ENCODE measurements around the gene TUBA4B.
A peak's percentile ranks its signal among the peaks of the same experiment; 100 is the strongest.

Gene TUBA4B

GRCh38 chr2:219268294-219268693, 15.3 kb downstream of the TUBA4B start:
- no peaks in the 10 kb centered on the region for H3K9me3 ChIP-seq (ENCODE audit: control insufficient read depth, insufficient read depth, low read length)
- DNase-seq (ENCODE audit: low read depth, low spot score): no peak
- no peaks in the 10 kb centered on the region for H3K27me3 ChIP-seq (ENCODE audit: control insufficient read depth, insufficient read depth, low read length)
- no peaks in the 10 kb centered on the region for H3K36me3 ChIP-seq (ENCODE audit: control insufficient read depth, insufficient read depth, low read length)
- H3K27ac ChIP-seq (ENCODE audit: low read length): no peak overlapping the region
- no peak overlapping the region for H3K4me3 ChIP-seq (ENCODE audit: low read length)
- no CpG with 5 or more reads among the region's 2 CpGs for WGBS (ENCODE audit: insufficient coverage, insufficient read length)
- H3K4me1 ChIP-seq (ENCODE audit: control insufficient read depth, insufficient read depth, low read length): no peaks in the 10 kb centered on the region

DNA sequence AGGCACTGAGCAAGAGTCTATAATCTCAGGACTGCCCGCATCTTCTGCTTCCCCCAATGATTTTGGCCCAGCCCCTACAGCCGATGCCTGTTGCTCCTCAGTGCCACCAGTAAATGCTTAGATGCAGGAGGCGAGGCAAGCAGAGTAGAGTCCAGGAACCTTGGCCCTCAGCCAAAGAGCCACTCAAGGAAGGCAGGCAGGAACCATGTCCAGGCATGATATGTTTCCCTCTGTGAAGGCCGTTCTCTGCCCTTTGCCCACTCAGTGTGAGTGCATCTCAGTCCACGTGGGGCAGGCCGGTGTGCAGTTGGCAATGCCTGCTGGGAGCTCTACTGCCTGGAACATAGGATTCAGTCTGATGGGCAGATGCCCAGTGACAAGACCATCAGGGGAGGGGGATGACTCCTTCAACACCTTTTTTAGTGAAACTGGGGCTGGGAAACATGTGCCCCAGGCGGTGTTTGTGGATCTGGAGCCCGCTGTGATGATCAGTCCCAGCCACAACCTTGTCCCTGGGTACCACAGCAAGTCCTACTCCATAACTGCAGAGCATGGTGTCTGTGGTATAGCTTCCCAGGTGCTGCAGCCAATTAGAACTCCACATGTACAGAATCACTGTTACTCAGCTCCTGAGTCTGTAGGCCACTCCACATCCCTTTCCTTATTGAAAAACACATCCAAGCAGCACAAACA, 16.5 kb downstream of the TUBA4B start:
- WGBS (ENCODE audit: insufficient coverage, insufficient read length): no CpG with 5 or more reads among the region's 8 CpGs
- no peaks in the 10 kb centered on the region for H3K27me3 ChIP-seq (ENCODE audit: control insufficient read depth, insufficient read depth, low read length)
- H3K4me3 ChIP-seq (ENCODE audit: low read length): no peak overlapping the region
- peaks cover 2% of the 10 kb centered on the region; the same call in 1 of the 2 replicates for H3K4me1 ChIP-seq (ENCODE audit: control insufficient read depth, insufficient read depth, low read length)
- no peaks in the 10 kb centered on the region for H3K36me3 ChIP-seq (ENCODE audit: control insufficient read depth, insufficient read depth, low read length)
- H3K27ac ChIP-seq (ENCODE audit: low read length): no peak overlapping the region
- no peaks in the 10 kb centered on the region for H3K9me3 ChIP-seq (ENCODE audit: control insufficient read depth, insufficient read depth, low read length)
- DNase-seq (ENCODE audit: low read depth, low spot score): no peak

DNA sequence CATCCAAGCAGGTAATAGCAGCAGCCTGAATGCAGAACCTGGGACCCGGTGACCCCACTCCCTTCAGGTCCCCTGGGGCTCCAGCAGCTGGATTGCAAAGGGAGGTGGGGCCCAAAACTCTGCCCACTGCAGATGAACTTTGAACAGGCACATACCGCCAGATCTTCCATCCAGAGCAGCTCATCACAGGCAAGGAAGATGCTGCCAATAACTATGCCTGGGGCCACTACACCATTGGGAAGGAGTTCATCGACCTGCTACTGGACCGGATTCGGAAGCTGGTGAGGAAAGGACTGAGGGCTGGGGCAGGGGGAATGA, 17.0 kb downstream of the TUBA4B start:
- peaks cover 2% of the 10 kb centered on the region; the same call in 1 of the 2 replicates for H3K4me1 ChIP-seq (ENCODE audit: control insufficient read depth, insufficient read depth, low read length)
- H3K27me3 ChIP-seq (ENCODE audit: control insufficient read depth, insufficient read depth, low read length): no peaks in the 10 kb centered on the region
- H3K4me3 ChIP-seq (ENCODE audit: low read length): no peak overlapping the region
- H3K9me3 ChIP-seq (ENCODE audit: control insufficient read depth, insufficient read depth, low read length): no peaks in the 10 kb centered on the region
- no peaks in the 10 kb centered on the region for H3K36me3 ChIP-seq (ENCODE audit: control insufficient read depth, insufficient read depth, low read length)
- no CpG with 5 or more reads among the region's 5 CpGs for WGBS (ENCODE audit: insufficient coverage, insufficient read length)
- no peak overlapping the region for H3K27ac ChIP-seq (ENCODE audit: low read length)
- no peak for DNase-seq (ENCODE audit: low read depth, low spot score)

GRCh38 chr2:219271021-219271420, 18.0 kb downstream of the TUBA4B start:
- Histone ChIP-seq H3K4me1 (ENCODE audit: control insufficient read depth, insufficient read depth, low read length) (peaks cover 2% of the 10 kb centered on the region; the same call in 1 of the 2 replicates), H3K36me3 (ENCODE audit: control insufficient read depth, insufficient read depth, low read length) (no peaks in the 10 kb centered on the region), H3K9me3 (ENCODE audit: control insufficient read depth, insufficient read depth, low read length) (no peaks in the 10 kb centered on the region), H3K27me3 (ENCODE audit: control insufficient read depth, insufficient read depth, low read length) (no peaks in the 10 kb centered on the region), H3K27ac (ENCODE audit: low read length) (no peak overlapping the region), H3K4me3 (ENCODE audit: low read length) (no peak overlapping the region)
- DNase-seq (ENCODE audit: low read depth, low spot score): no peak
- no CpG with 5 or more reads among the region's 2 CpGs for WGBS (ENCODE audit: insufficient coverage, insufficient read length)

- Histone ChIP-seq H3K4me3 (ENCODE audit: low read length) (no peak overlapping the region), H3K27ac (ENCODE audit: low read length) (no peak overlapping the region), H3K36me3 (ENCODE audit: control insufficient read depth, insufficient read depth, low read length) (no peaks in the 10 kb centered on the region), H3K27me3 (ENCODE audit: control insufficient read depth, insufficient read depth, low read length) (no peaks in the 10 kb centered on the region), H3K9me3 (ENCODE audit: control insufficient read depth, insufficient read depth, low read length) (no peaks in the 10 kb centered on the region), H3K4me1 (ENCODE audit: control insufficient read depth, insufficient read depth, low read length) (peaks cover 2% of the 10 kb centered on the region; the same call in 1 of the 2 replicates)
- no CpG with 5 or more reads among the region's 4 CpGs for WGBS (ENCODE audit: insufficient coverage, insufficient read length)
- DNase-seq (ENCODE audit: low read depth, low spot score): no peak
Observed at GRCh38 chr2:219272356-219272755, 19.3 kb downstream of the TUBA4B start.

GRCh38 chr2:219272995-219273394, 20.0 kb downstream of the TUBA4B start:
- no peak for DNase-seq (ENCODE audit: low read depth, low spot score)
- peaks cover 4% of the 10 kb centered on the region; the same call in 1 of the 2 replicates for H3K4me1 ChIP-seq (ENCODE audit: control insufficient read depth, insufficient read depth, low read length)
- no peaks in the 10 kb centered on the region for H3K36me3 ChIP-seq (ENCODE audit: control insufficient read depth, insufficient read depth, low read length)
- H3K27ac ChIP-seq (ENCODE audit: low read length): no peak overlapping the region
- WGBS (ENCODE audit: insufficient coverage, insufficient read length): no CpG with 5 or more reads among the region's 2 CpGs
- H3K27me3 ChIP-seq (ENCODE audit: control insufficient read depth, insufficient read depth, low read length): no peaks in the 10 kb centered on the region
- no peaks in the 10 kb centered on the region for H3K9me3 ChIP-seq (ENCODE audit: control insufficient read depth, insufficient read depth, low read length)
- no peak overlapping the region for H3K4me3 ChIP-seq (ENCODE audit: low read length)

- WGBS (ENCODE audit: insufficient coverage, insufficient read length): no CpG with 5 or more reads among the region's 3 CpGs
- Histone ChIP-seq H3K27me3 (ENCODE audit: control insufficient read depth, insufficient read depth, low read length) (no peaks in the 10 kb centered on the region), H3K27ac (ENCODE audit: low read length) (no peak overlapping the region), H3K4me1 (ENCODE audit: control insufficient read depth, insufficient read depth, low read length) (peaks cover 9% of the 10 kb centered on the region; the same call in 1 of the 2 replicates), H3K9me3 (ENCODE audit: control insufficient read depth, insufficient read depth, low read length) (no peaks in the 10 kb centered on the region), H3K4me3 (ENCODE audit: low read length) (no peak overlapping the region), H3K36me3 (ENCODE audit: control insufficient read depth, insufficient read depth, low read length) (no peaks in the 10 kb centered on the region)
- no peak for DNase-seq (ENCODE audit: low read depth, low spot score)
Observed at GRCh38 chr2:219273937-219274336, 20.9 kb downstream of the TUBA4B start.

GRCh38 chr2:219274361-219274921, 21.4 kb downstream of the TUBA4B start:
- no peaks in the 10 kb centered on the region for H3K36me3 ChIP-seq (ENCODE audit: control insufficient read depth, insufficient read depth, low read length)
- H3K4me3 ChIP-seq (ENCODE audit: low read length): no peak overlapping the region
- H3K9me3 ChIP-seq (ENCODE audit: control insufficient read depth, insufficient read depth, low read length): no peaks in the 10 kb centered on the region
- peaks cover 9% of the 10 kb centered on the region; the same call in 1 of the 2 replicates for H3K4me1 ChIP-seq (ENCODE audit: control insufficient read depth, insufficient read depth, low read length)
- no peak overlapping the region for H3K27ac ChIP-seq (ENCODE audit: low read length)
- no peak for DNase-seq (ENCODE audit: low read depth, low spot score)
- WGBS (ENCODE audit: insufficient coverage, insufficient read length): no CpG with 5 or more reads among the region's 6 CpGs
- H3K27me3 ChIP-seq (ENCODE audit: control insufficient read depth, insufficient read depth, low read length): no peaks in the 10 kb centered on the region

- Histone ChIP-seq H3K9me3 (ENCODE audit: control insufficient read depth, insufficient read depth, low read length) (no peaks in the 10 kb centered on the region), H3K27me3 (ENCODE audit: control insufficient read depth, insufficient read depth, low read length) (no peaks in the 10 kb centered on the region), H3K36me3 (ENCODE audit: control insufficient read depth, insufficient read depth, low read length) (no peaks in the 10 kb centered on the region), H3K27ac (ENCODE audit: low read length) (no peak overlapping the region), H3K4me3 (ENCODE audit: low read length) (no peak overlapping the region), H3K4me1 (ENCODE audit: control insufficient read depth, insufficient read depth, low read length) (peaks cover 9% of the 10 kb centered on the region; the same call in 1 of the 2 replicates)
- no CpG with 5 or more reads among the region's 25 CpGs for WGBS (ENCODE audit: insufficient coverage, insufficient read length)
- DNase-seq (ENCODE audit: low read depth, low spot score): peak; percentile 70
Observed at GRCh38 chr2:219277703-219278654, 24.9 kb downstream of the TUBA4B start.

DNA sequence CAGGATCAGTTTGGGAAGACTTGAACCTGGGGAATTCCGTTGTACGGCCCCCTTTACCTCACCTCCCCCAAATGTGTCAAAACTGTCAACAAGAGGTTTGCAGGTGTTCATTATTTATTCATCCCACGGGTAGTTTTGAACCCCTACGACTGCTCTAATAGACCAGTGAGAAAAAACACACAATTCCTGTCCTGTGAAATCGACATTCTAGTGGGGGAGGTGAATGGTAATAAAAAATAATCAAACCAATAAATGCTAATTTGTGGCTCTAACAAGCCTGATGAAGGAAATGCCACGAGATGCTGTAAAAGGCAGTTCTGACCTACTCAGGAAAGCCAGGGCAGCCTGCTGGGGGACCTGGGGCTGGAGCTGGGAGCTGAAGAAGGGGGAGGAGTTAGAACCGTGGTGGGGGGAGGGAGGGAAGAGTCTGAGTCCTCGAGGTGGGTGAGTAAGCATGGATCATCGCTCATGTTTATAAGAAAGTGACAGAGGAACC, 25.7 kb downstream of the TUBA4B start:
- no peak for DNase-seq (ENCODE audit: low read depth, low spot score)
- Histone ChIP-seq H3K9me3 (ENCODE audit: control insufficient read depth, insufficient read depth, low read length) (no peaks in the 10 kb centered on the region), H3K4me3 (ENCODE audit: low read length) (peak overlapping the region; percentile 38; the same call in 1 of the 2 replicates), H3K27me3 (ENCODE audit: control insufficient read depth, insufficient read depth, low read length) (no peaks in the 10 kb centered on the region), H3K36me3 (ENCODE audit: control insufficient read depth, insufficient read depth, low read length) (no peaks in the 10 kb centered on the region), H3K27ac (ENCODE audit: low read length) (no peak overlapping the region), H3K4me1 (ENCODE audit: control insufficient read depth, insufficient read depth, low read length) (peaks cover 9% of the 10 kb centered on the region; the same call in 1 of the 2 replicates)
- WGBS (ENCODE audit: insufficient coverage, insufficient read length): no CpG with 5 or more reads among the region's 9 CpGs
